Tibial artery (tissue), 4 donors: ENCODE measurements around the gene AGBL1.

ENCODE experiments used
- DNase-seq, 2 donors: peaks; one replicate each; pipeline ENCODE4 v3.0.0-alpha.2; 2019
- H3K27ac ChIP-seq, 2 donors: fragments of 200-600 bp; sonication (generic) in 1 of 2; 1 replicate in 1 of 2; 2 replicates in 1 of 2; pipeline ENCODE4 v1.5.1; 2018 to 2019; ENCODE audit warnings: mild to moderate bottlenecking in 1 of 2
- H3K27me3 ChIP-seq, 2 donors: fragments of 200-600 bp; sonication (generic) in 1 of 2; one replicate each; pipeline versions ENCODE4 v1.5.1 to v1.6.0; 2016 to 2019
- H3K36me3 ChIP-seq, 3 donors: fragments of 200-600 bp; sonication (generic) in 2 of 3; one replicate each; pipeline ENCODE4 v1.5.1; 2016 to 2019; ENCODE audit warnings: mild to moderate bottlenecking in 2 of 3
- H3K4me1 ChIP-seq, 4 donors: fragments of 200-600 bp; sonication (generic) in 2 of 4; 1 replicate in 3 of 4; 2 replicates in 1 of 4; pipeline ENCODE4 v1.5.1; 2016 to 2019
- H3K4me3 ChIP-seq, 2 donors: fragments of 200-600 bp; sonication (generic) in 1 of 2; 1 replicate in 1 of 2; 2 replicates in 1 of 2; pipeline ENCODE4 v1.5.1; 2018 to 2019; ENCODE audit warnings: mild to moderate bottlenecking in 2 of 2
- H3K9me3 ChIP-seq, 3 donors: fragments of 200-600 bp; sonication (generic) in 1 of 3; one replicate each; pipeline ENCODE4 v1.5.1; 2016 to 2019
- CTCF ChIP-seq, 2 experiments: fragments of 200-600 bp in 1 of 2; fragments of 450-650 bp in 1 of 2; IDR thresholded peaks; one replicate each; pipeline ENCODE4 v1.5.1; 2017 to 2019; ENCODE audit warnings: antibody characterized with exemption in 2 of 2, mild to moderate bottlenecking in 1 of 2, moderate library complexity in 1 of 2
- intact Hi-C: fragments of 100-400 bp; cut with DNase I; formaldehyde crosslinking; loops from one replicate; pipeline ENCODE4 v1.15.0; 2023; ENCODE audit warnings: low total_unique reads

AGBL1 gene

GRCh38 chr15:86852741-86853140 is 773.1 kb downstream of the AGBL1 start:
- Histone ChIP-seq H3K36me3 (no peaks in the 10 kb centered on the region), H3K27ac (no peak overlapping the region), H3K9me3 (no peaks in the 10 kb centered on the region), H3K4me3 (no peak overlapping the region), H3K4me1 (no peaks in the 10 kb centered on the region), H3K27me3 (no peaks in the 10 kb centered on the region)
- intact Hi-C loops = no loop called here
- DNase-seq = no peak
- TF ChIP-seq CTCF (IDR thresholded peaks at IDR 0.05) = no peak

GRCh38 chr15:86854176-86854575 is 774.5 kb downstream of the AGBL1 start:
- TF ChIP-seq CTCF (IDR thresholded peaks at IDR 0.05) = no peak
- intact Hi-C loops = no loop called here
- no peaks in the 10 kb centered on the region for H3K9me3 ChIP-seq
- H3K27me3 ChIP-seq = no peaks in the 10 kb centered on the region
- DNase-seq = no peak
- no peak overlapping the region for H3K4me3 ChIP-seq
- H3K4me1 ChIP-seq = no peaks in the 10 kb centered on the region
- no peak overlapping the region for H3K27ac ChIP-seq
- no peaks in the 10 kb centered on the region for H3K36me3 ChIP-seq

GRCh38 chr15:86855307-86856291 is 775.9 kb downstream of the AGBL1 start:
- TF ChIP-seq CTCF (IDR thresholded peaks at IDR 0.05) = no peak

GRCh38 chr15:86857701-86858100 is 778.0 kb downstream of the AGBL1 start:
- no peaks in the 10 kb centered on the region for H3K27me3 ChIP-seq
- H3K36me3 ChIP-seq = no peaks in the 10 kb centered on the region
- no peak for DNase-seq
- H3K4me1 ChIP-seq = no peaks in the 10 kb centered on the region
- no peak overlapping the region for H3K27ac ChIP-seq
- H3K4me3 ChIP-seq = no peak overlapping the region
- no peak for TF ChIP-seq CTCF (IDR thresholded peaks at IDR 0.05)
- intact Hi-C loops = no loop called here
- no peaks in the 10 kb centered on the region for H3K9me3 ChIP-seq

More at GRCh38 chr15:86855307-86856291, 775.9 kb downstream of the AGBL1 start:
- Histone ChIP-seq H3K4me1 (no peaks in the 10 kb centered on the region), H3K4me3 (no peak overlapping the region), H3K27ac (no peak overlapping the region), H3K27me3 (no peaks in the 10 kb centered on the region), H3K36me3 (no peaks in the 10 kb centered on the region), H3K9me3 (no peaks in the 10 kb centered on the region)
- intact Hi-C loops = no loop called here
- DNase-seq = no peak

- intact Hi-C loops = no loop called here
- no peak for DNase-seq
Observed at GRCh38 chr15:86863226-86863915, 783.7 kb downstream of the AGBL1 start.

More at GRCh38 chr15:86863226-86863915, 783.7 kb downstream of the AGBL1 start:
- H3K36me3 ChIP-seq = no peaks in the 10 kb centered on the region
- no peaks in the 10 kb centered on the region for H3K9me3 ChIP-seq
- H3K27ac ChIP-seq = no peak overlapping the region
- no peak overlapping the region for H3K4me3 ChIP-seq
- no peaks in the 10 kb centered on the region for H3K27me3 ChIP-seq
- H3K4me1 ChIP-seq = no peaks in the 10 kb centered on the region
- no peak for TF ChIP-seq CTCF (IDR thresholded peaks at IDR 0.05)
